T-helper 1 cell (primary cell): ENCODE data around the gene UNC45B.
"Not testable (repeated sequence)": the region's sequence is repeated elsewhere in the genome, so short reads cannot be mapped to it uniquely, and the experiment has no call there.

Experiments
- DNase-seq, 5 donors: peaks; one replicate each; pipeline ENCODE4 v3.0.0-alpha.2; 2012 to 2020

The UNC45B gene

GRCh38 chr17:35144840-35145239, 2.8 kb upstream of the UNC45B start:
- no peak for DNase-seq

GRCh38 chr17:35146214-35146833, 1.3 kb upstream of the UNC45B start:
- DNase-seq, result no peak

GRCh38 chr17:35148144-35148543, 527 bp downstream of the UNC45B start:
- no peak for DNase-seq

DNA sequence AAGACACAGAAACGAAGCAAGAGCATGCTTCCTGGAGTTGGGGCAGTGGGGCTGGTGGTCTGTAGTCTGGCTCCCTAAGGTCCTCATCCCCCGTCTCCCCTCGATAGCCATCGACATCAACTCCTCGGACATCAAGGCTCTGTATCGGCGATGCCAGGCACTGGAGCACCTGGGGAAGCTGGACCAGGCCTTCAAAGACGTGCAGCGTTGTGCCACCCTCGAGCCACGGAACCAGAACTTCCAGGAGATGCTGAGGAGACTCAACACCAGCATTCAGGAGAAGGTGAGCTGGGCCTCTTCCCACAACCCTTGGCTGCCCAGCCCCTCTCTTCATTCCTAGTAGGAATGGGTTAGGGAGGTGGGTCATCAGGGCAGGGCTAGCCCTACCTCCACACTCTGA, 2.3 kb downstream of the UNC45B start:
- no peak for DNase-seq

- DNase-seq, result not testable (repeated sequence)
Measured at GRCh38 chr17:35151080-35151479, 3.5 kb downstream of the UNC45B start.

- no peak for DNase-seq
Measured at GRCh38 chr17:35152421-35153140, 5.0 kb downstream of the UNC45B start.

GRCh38 chr17:35154196-35155165, 6.9 kb downstream of the UNC45B start:
- no peak for DNase-seq

DNA sequence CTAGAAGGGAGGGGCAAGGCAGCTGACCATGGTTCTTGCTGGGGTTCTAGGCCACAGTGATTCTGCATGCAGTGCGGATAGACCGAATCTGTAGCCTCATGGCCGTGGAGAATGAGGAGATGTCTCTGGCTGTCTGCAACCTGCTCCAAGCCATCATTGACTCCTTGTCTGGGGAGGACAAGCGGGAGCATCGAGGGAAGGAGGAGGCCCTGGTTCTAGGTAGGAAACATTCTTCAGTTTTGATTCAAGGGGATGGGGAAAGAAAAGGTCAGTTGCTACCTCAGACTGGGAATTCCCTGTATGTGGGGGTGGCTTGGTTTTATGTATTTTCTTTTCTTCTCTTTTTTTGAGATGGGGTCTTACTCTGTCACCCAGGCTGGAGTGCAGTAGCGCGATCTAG, 7.6 kb downstream of the UNC45B start:
- DNase-seq, result no peak

GRCh38 chr17:35159940-35160339, 12.3 kb downstream of the UNC45B start:
- DNase-seq, result no peak

DNA sequence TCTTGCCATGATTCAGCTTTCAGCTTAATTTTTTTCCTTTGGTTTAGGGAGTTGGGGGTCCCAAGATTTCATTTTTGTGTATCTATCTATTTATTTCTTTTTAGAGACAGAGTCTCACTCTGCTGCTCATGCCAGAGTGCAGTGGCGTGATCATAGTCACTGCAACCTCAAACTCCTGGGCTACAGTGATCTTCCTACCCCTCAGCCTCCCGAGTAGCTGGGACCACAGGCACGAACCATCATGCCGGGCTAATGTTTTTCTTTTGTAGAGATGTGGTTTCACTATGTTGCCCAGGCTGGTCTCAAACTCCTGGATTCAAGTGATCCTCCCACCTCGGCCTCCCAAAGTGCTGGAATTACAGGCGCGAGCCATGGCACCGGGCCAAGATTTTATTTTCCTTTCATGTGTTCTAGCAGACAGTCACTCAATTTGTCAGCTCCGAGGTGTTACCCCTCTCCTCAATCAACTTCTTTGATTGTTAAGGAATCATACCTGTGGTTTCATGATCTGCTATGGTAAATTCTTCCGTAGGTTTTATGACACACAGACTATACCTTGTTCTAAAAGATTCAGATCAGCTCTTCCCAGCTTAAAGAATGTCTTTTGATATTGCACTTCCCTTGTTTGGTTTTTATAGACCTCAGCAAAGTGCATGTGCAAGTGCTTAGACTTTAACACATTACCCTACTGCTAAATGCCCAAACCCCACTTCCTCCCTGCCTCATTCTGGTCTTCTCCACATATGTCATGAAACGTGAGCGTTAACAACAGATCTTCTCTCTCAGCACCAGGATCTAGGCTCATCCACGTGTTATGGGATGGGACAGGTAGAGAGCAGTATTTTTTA, 13.0 kb downstream of the UNC45B start:
- DNase-seq, result peak in 3 of 5 donors; percentile 12 to 45 (median 27)

DNA sequence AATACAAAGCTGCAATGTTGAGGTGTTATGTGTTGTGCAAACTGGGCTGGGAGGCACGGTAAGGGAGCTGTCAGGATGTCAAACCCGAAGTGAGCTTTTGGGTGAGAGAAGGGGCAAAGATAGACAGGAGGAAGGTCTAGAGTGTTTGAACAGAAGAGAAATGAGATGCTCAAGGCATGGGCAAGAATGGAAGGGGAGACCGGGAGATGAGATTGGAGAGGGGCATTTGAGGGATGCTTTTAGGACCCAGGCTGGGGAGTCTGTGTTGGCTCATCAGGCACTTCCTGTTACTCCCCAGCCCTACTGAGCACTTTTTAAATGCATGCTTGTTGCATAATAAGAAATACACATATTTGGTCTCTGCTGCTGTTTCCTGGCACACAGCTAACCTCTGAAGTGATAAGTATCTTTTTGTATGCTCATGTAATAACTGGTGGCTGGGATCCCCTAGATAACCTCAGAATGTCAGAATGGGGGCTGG, 13.7 kb downstream of the UNC45B start:
- peak in 2 of 5 donors; percentile 6 to 69 for DNase-seq

DNA sequence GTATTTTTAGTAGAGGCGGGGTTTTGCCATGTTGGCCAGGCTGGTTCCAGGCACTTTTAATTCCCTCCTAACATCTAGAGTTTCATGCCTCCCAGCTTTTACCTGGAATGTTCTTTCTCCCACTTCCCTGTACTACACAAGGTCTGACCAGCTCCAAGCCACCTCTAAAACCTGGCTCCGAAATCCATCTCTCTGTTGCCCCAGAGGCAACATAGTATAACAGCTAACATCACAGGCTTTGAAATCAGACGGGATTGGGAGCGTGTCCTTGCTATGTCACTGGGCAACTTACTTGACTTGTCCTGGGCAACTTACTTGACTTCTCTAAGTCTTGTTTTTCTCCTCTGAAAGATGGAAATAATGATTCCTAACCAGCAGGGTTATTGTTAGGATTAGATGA, 15.1 kb downstream of the UNC45B start:
- no peak for DNase-seq

DNA sequence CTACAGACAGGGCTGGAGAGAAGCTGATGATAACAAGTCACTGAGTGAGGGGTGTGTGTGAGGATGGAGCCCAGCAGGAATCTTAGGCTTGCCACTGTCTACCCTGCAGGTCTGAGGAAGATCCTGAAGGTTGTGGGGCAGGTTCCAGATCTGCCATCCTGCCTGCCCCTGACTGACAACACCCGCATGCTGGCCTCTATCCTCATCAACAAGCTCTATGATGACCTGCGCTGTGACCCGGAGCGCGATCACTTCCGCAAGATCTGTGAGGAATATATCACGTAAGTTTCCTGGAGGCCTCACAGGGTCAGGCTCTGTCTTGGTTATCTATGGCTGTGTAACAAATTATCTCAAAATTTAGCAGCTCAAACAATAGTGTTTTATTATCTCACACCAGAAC, 16.3 kb downstream of the UNC45B start:
- no peak for DNase-seq

- DNase-seq, result no peak
Measured at GRCh38 chr17:35164716-35165115, 17.1 kb downstream of the UNC45B start.

- DNase-seq, result no peak
Measured at GRCh38 chr17:35166526-35166925, 18.9 kb downstream of the UNC45B start.

- no peak for DNase-seq
Measured at GRCh38 chr17:35167046-35167445, 19.4 kb downstream of the UNC45B start.

GRCh38 chr17:35167666-35168065, 20.0 kb downstream of the UNC45B start:
- DNase-seq, result no peak

GRCh38 chr17:35169835-35170363, 22.3 kb downstream of the UNC45B start:
- DNase-seq, result no peak

DNA sequence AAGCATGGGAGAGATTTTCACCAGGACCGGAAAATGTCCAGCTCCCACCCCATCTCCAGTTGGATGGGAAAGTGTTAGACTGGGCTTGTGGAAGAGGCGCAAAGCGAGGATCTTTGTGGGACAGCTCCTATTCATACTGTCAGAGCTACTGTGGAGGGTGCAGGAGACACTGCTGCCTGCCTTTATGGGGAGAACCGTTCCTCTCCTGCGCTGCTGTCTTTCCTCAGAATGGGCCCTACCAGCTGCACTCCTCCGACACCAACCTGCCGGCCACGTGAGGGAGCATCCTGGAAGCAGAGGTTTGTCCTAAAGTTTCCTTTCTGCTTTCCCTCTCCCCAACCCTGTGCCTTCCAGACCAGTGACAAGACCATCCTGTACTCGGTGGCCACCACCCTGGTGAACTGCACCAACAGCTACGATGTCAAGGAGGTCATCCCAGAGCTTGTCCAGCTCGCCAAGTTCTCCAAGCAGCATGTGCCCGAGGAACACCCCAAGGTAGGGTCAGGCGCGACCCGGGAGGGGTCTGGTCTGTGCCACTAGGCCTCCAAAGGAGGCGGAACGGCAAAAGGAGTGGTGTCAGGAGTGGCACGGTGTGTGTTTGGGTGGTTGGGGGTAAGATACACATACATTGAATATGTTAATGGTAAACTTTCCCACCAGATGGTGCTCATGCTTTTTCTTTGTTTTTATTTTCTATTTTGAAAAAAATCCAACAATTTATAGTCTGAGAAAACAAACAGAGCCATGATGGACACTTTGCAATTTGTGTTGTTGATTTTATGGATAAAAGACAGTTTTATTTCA, 23.6 kb downstream of the UNC45B start:
- DNase-seq, result peak in 1 of 5 donors; percentile 65

- peak in 1 of 5 donors; percentile 21 for DNase-seq
Measured at GRCh38 chr17:35171834-35172233, 24.2 kb downstream of the UNC45B start.

- DNase-seq, result not testable (repeated sequence)
Measured at GRCh38 chr17:35172321-35172720, 24.7 kb downstream of the UNC45B start.
